Posterior vena cava (tissue), 2 donors: Measurements from ENCODE around the gene SLC6A16. TPM values are rescaled to one million over a fixed set of nuclear protein-coding genes. Genes with fewer than 3 reads are reported as not detected.

Experiments
- DNase-seq: peaks from one replicate; pipeline ENCODE4 v3.0.0-alpha.2; 2020; ENCODE audit warnings: low spot score
- intact Hi-C, 2 donors: fragments of 100-400 bp; cut with DNase I; formaldehyde crosslinking; loops; one replicate each; pipeline versions ENCODE4 v1.14.1 to v1.14.2; 2022 to 2023
- total RNA-seq, 2 donors: library from RNA; stranded (reverse); fragmentation: NEBNext Ultra II Directional; extraction: Animal tissue kit (Norgen Biotek cat#: 25700); gene quantifications; one replicate each; pipeline ENCODE4 v1.2.1, GENCODE V29; 2021
- donor health status: DM: yes; HTN: yes; CAD: no.
- donor health status: DM: yes; HTN: yes; CAD: no.

The SLC6A16 gene
- total RNA-seq, 2 donors from 2014 or later, result 1.7 to 2.6 TPM

GRCh38 chr19:49348305-49349189, 23.6 kb upstream of the SLC6A16 start:
- intact Hi-C loops, result no loop called here
- no peak for DNase-seq

- intact Hi-C loops, result no loop called here
- DNase-seq, result no peak
These were observed 22.8 kb upstream of the SLC6A16 start for GRCh38 chr19:49347835-49348234.

GRCh38 chr19:49347191-49347590, 22.2 kb upstream of the SLC6A16 start:
- DNase-seq, result peak; percentile 67
- intact Hi-C loops, result no loop called here

- intact Hi-C loops, result no loop called here
- peak; percentile 49 for DNase-seq
These were observed 19.8 kb upstream of the SLC6A16 start for GRCh38 chr19:49344505-49345423.

- DNase-seq, result peak; percentile 72
- intact Hi-C loops, result no loop called here
These were observed 18.1 kb upstream of the SLC6A16 start for GRCh38 chr19:49343123-49343522.

GRCh38 chr19:49342291-49342721, 17.3 kb upstream of the SLC6A16 start:
- DNase-seq, result peak; percentile 67
- intact Hi-C loops, result no loop called here

- intact Hi-C loops, result no loop called here
- peak; percentile 67 for DNase-seq
These were observed 16.1 kb upstream of the SLC6A16 start for GRCh38 chr19:49340865-49341718.

- intact Hi-C loops, result no loop called here
- DNase-seq, result peak; percentile 87
These were observed 15.3 kb upstream of the SLC6A16 start for GRCh38 chr19:49340069-49340864.

- intact Hi-C loops, result no loop called here
- peak; percentile 95 for DNase-seq
These were observed 14.5 kb upstream of the SLC6A16 start for GRCh38 chr19:49339301-49340068.

GRCh38 chr19:49338691-49339300, 13.8 kb upstream of the SLC6A16 start:
- peak; percentile 84 for DNase-seq
- intact Hi-C loops, result no loop called here

GRCh38 chr19:49338023-49338677, 13.2 kb upstream of the SLC6A16 start:
- intact Hi-C loops, result no loop called here
- peak; percentile 78 for DNase-seq

- no peak for DNase-seq
- intact Hi-C loops, result no loop called here
These were observed 12.5 kb upstream of the SLC6A16 start for GRCh38 chr19:49337267-49338022.

- peak; percentile 67 for DNase-seq
- intact Hi-C loops, result no loop called here
These were observed 11.7 kb upstream of the SLC6A16 start for GRCh38 chr19:49336482-49337266.

- DNase-seq, result no peak
- intact Hi-C loops, result no loop called here
These were observed 10.9 kb upstream of the SLC6A16 start for GRCh38 chr19:49335784-49336481.
